ENCODE measurements around the gene SFR1. TPM values are rescaled to one million over a fixed set of nuclear protein-coding genes. Genes with fewer than 3 reads are reported as not detected.
A peak's percentile ranks its signal among the peaks of the same experiment; 100 is the strongest.

The SFR1 gene
- total RNA-seq, 1 donor, result 11.6 TPM

DNA sequence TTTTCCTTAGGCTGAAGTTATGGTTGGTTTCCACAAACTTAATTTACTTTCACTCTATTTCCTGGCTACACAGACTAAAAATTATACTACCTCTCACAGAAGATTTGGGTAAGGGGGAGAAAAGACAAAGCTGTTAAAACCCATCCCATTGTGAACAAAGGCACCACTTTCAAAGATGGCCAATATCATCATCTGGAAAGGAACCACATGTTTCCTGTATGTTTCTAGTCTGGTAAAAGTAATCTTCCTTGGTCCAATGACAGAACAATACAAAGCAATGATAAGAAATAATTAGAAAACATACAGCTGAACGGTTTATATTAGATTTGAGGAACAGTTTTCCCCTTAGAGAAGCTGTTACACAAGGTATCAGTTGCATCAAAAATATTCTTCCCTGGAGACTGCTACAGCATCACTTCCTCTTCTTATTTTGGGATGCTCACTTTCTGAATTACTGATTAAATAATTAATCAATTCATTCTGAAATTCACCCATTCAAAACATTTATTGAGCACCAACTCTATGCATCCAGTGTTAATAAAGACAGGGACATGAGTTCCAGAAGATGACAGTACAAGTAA, 8.5 kb upstream of the SFR1 start:
- Histone ChIP-seq H2AFZ (ENCODE audit: low read length) (no peak overlapping the region), H3K4me2 (ENCODE audit: insufficient read depth, low read length) (no peak overlapping the region)

DNA sequence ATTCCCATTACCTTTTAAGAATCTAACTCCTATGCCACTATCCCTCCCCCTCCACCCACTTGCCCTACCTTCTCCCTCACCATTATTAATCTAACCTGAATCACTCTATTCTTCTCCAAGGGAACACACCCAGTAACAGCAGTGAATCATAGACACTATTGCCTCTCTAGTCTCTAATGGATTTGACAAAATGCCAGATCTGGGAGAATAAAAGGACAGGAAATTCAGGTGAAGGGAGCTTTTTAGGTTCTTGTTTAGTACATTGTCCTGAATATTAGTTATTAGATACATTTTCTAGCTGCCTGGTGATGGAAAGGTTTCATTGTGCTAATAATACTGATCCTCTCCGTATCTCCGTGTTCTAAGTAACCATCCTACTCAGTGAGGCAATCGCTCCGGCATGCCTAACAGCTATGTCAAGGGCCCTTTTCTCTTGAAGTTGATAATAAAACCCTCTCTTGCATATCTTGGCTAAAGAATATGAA, 4.1 kb upstream of the SFR1 start:
- no peak for TF ChIP-seq CTCF (IDR thresholded peaks at IDR 0.05; ENCODE audit: extremely low read depth, low read depth, low read length)
- Histone ChIP-seq H3K27ac (ENCODE audit: low read depth, low read length) (no peak overlapping the region), H3K4me3 (ENCODE audit: insufficient read depth, low read length) (no peak overlapping the region), H3K9me3 (ENCODE audit: low read depth, low read length) (no peaks in the 10 kb centered on the region), H2AFZ (ENCODE audit: low read length) (no peak overlapping the region), H3K4me1 (ENCODE audit: insufficient read depth, low read length) (peaks cover 31% of the 10 kb centered on the region), H3K4me2 (ENCODE audit: insufficient read depth, low read length) (peak overlapping the region; percentile 1), H3K27me3 (ENCODE audit: insufficient read depth, low read length) (no peaks in the 10 kb centered on the region), H4K20me1 (ENCODE audit: insufficient read depth, low read length) (no peaks in the 10 kb centered on the region), H3K79me2 (ENCODE audit: insufficient read depth, low read length) (no peaks in the 10 kb centered on the region), H3K36me3 (ENCODE audit: insufficient read depth, low read length) (no peaks in the 10 kb centered on the region)
- DNase-seq (ENCODE audit: insufficient read length, low spot score, missing footprints), result no peak

More for the DNA sequence above, 8.5 kb upstream of the SFR1 start:
- Histone ChIP-seq H3K36me3 (ENCODE audit: insufficient read depth, low read length) (no peaks in the 10 kb centered on the region), H3K9me3 (ENCODE audit: low read depth, low read length) (no peaks in the 10 kb centered on the region), H3K4me3 (ENCODE audit: insufficient read depth, low read length) (no peak overlapping the region), H3K79me2 (ENCODE audit: insufficient read depth, low read length) (no peaks in the 10 kb centered on the region), H3K27me3 (ENCODE audit: insufficient read depth, low read length) (no peaks in the 10 kb centered on the region), H3K4me1 (ENCODE audit: insufficient read depth, low read length) (peaks cover 21% of the 10 kb centered on the region), H4K20me1 (ENCODE audit: insufficient read depth, low read length) (no peaks in the 10 kb centered on the region), H3K27ac (ENCODE audit: low read depth, low read length) (no peak overlapping the region)
- no peak for TF ChIP-seq CTCF (IDR thresholded peaks at IDR 0.05; ENCODE audit: extremely low read depth, low read depth, low read length)
- DNase-seq (ENCODE audit: insufficient read length, low spot score, missing footprints), result no peak

GRCh38 chr10:104119996-104120395, 2.0 kb upstream of the SFR1 start:
- peak overlapping the region; percentile 100 for H3K27ac ChIP-seq (ENCODE audit: low read depth, low read length)

More at GRCh38 chr10:104119996-104120395, 2.0 kb upstream of the SFR1 start:
- Histone ChIP-seq H3K27me3 (ENCODE audit: insufficient read depth, low read length) (no peaks in the 10 kb centered on the region), H3K4me3 (ENCODE audit: insufficient read depth, low read length) (peak overlapping the region; percentile 5), H2AFZ (ENCODE audit: low read length) (peak overlapping the region; percentile 33), H3K9me3 (ENCODE audit: low read depth, low read length) (no peaks in the 10 kb centered on the region), H3K36me3 (ENCODE audit: insufficient read depth, low read length) (no peaks in the 10 kb centered on the region), H3K4me1 (ENCODE audit: insufficient read depth, low read length) (peaks cover 31% of the 10 kb centered on the region), H4K20me1 (ENCODE audit: insufficient read depth, low read length) (no peaks in the 10 kb centered on the region), H3K4me2 (ENCODE audit: insufficient read depth, low read length) (peak overlapping the region; percentile 100), H3K79me2 (ENCODE audit: insufficient read depth, low read length) (no peaks in the 10 kb centered on the region)
- DNase-seq (ENCODE audit: insufficient read length, low spot score, missing footprints), result no peak
- TF ChIP-seq CTCF (IDR thresholded peaks at IDR 0.05; ENCODE audit: extremely low read depth, low read depth, low read length), result no peak
